ENCODE data around the gene KHDC1. TPM values are rescaled to one million over a fixed set of nuclear protein-coding genes. Genes with fewer than 3 reads are reported as not detected.
A peak's percentile ranks its signal among the peaks of the same experiment; 100 is the strongest.

The KHDC1 gene
- total RNA-seq, 1 experiment from 2014 or later, result 9.1 TPM

- no peak overlapping the region; the same call in 1 of the 2 replicates for H3K4me2 ChIP-seq (ENCODE audit: low read length)
- no peak overlapping the region for H3K9ac ChIP-seq (ENCODE audit: low read length)
- intact Hi-C loops (cut with micrococcal nuclease), result no loop called here
- CTCF ChIA-PET, result no interaction called here
- DNase-seq (ENCODE audit: low read depth, low spot score), result no peak
- H3K4me3 ChIP-seq (replicated peaks in 1 of 2; ENCODE audit: low read depth in 1 of 2, low read length in 2 of 2), result no peak overlapping the region
- H3K9me3 ChIP-seq (ENCODE audit: control insufficient read depth in 1 of 2, insufficient read depth in 1 of 2, low read depth in 1 of 2, low read length in 2 of 2), result no peaks in the 10 kb centered on the region
- POLR2A ChIA-PET, result interaction anchor here (1.2 kb wide), 1 partner anchor 45 kb away, joined by 3 read pairs; no protein-coding TSS in a partner anchor
- no peak for TF ChIP-seq ZBTB33 (IDR thresholded peaks at IDR 0.05; ENCODE audit: extremely low read depth, insufficient replicate concordance, low read length)
- TF ChIP-seq ATF3 (IDR thresholded peaks at IDR 0.05), result no peak
- TF ChIP-seq CEBPB (IDR thresholded peaks at IDR 0.05; ENCODE audit: low read depth), result no peak
- no peak for TF ChIP-seq EZH2phosphoT487 (IDR thresholded peaks at IDR 0.05; ENCODE audit: borderline replicate concordance)
- no peak for TF ChIP-seq EGR1 (IDR thresholded peaks at IDR 0.05; ENCODE audit: low read depth)
- no peak for TF ChIP-seq SP1 (IDR thresholded peaks at IDR 0.05; ENCODE audit: low read depth)
- TF ChIP-seq REST (IDR thresholded peaks at IDR 0.05; ENCODE audit: low read depth), result no peak
- no peak for TF ChIP-seq EZH2 (IDR thresholded peaks at IDR 0.05)
- TF ChIP-seq ZFX (IDR thresholded peaks at IDR 0.05), result no peak
- H2AFZ ChIP-seq (ENCODE audit: low read depth, low read length, poor library complexity, severe bottlenecking), result no peak overlapping the region
- no peaks in the 10 kb centered on the region for H3K27me3 ChIP-seq (ENCODE audit: insufficient read depth, low read length)
- no peaks in the 10 kb centered on the region for H3K9me2 ChIP-seq (ENCODE audit: insufficient read depth)
- no peaks in the 10 kb centered on the region for H4K20me1 ChIP-seq (ENCODE audit: insufficient read depth)
- BruUV-seq (replicated peaks), result no TSS peak
- H3K27ac ChIP-seq (ENCODE audit: low read depth, low read length), result no peak overlapping the region
- H3K79me2 ChIP-seq (ENCODE audit: insufficient read depth, low read length), result no peaks in the 10 kb centered on the region
- H3K36me3 ChIP-seq (ENCODE audit: control insufficient read depth in 1 of 2, insufficient read depth in 2 of 2, low read length in 2 of 2), result no peaks in the 10 kb centered on the region
- peak; percentile 73 for ATAC-seq
- RAD21 ChIA-PET (ENCODE audit: low non-redundant PET in 1 of 2, low total read pairs in 2 of 2, uncharacterized antibody in 2 of 2, unreplicated experiment in 2 of 2), result no interaction called here
- H3K4me1 ChIP-seq (ENCODE audit: control insufficient read depth in 1 of 2, insufficient read depth in 2 of 2, low read length in 2 of 2), result peaks cover 0 to 9% of the 10 kb centered on the region in 2 experiments; a peak in 1 of 4 replicates
Measured at GRCh38 chr6:73264446-73264845, 1.4 kb upstream of the KHDC1 start.
